HG02588 (cell line): ENCODE data around the gene KCNQ1OT1.

Experiments
- ATAC-seq: cut with Tn5 transposase; IDR thresholded peaks from one replicate; pipeline ENCODE4 v1.9.1; 2021; ENCODE audit warnings: mild to moderate bottlenecking, moderate library complexity; ENCODE audit not compliant: unreplicated experiment

The KCNQ1OT1 gene

GRCh38 chr11:2688381-2689231 lies 11.2 kb downstream of the KCNQ1OT1 start:
- ATAC-seq: no peak

GRCh38 chr11:2687782-2688191 lies 12.0 kb downstream of the KCNQ1OT1 start:
- ATAC-seq: no peak

- no peak for ATAC-seq
These were observed 12.6 kb downstream of the KCNQ1OT1 start for GRCh38 chr11:2687223-2687530.

GRCh38 chr11:2686360-2687222 lies 13.2 kb downstream of the KCNQ1OT1 start:
- no peak for ATAC-seq

- ATAC-seq: no peak
These were observed 14.0 kb downstream of the KCNQ1OT1 start for GRCh38 chr11:2685566-2686359.

- ATAC-seq: no peak
These were observed 14.7 kb downstream of the KCNQ1OT1 start for GRCh38 chr11:2685051-2685450.

- ATAC-seq: no peak
These were observed 15.2 kb downstream of the KCNQ1OT1 start for GRCh38 chr11:2684581-2684980.

- ATAC-seq: no peak
These were observed 16.0 kb downstream of the KCNQ1OT1 start for GRCh38 chr11:2683806-2684205.

- no peak for ATAC-seq
These were observed 18.2 kb downstream of the KCNQ1OT1 start for GRCh38 chr11:2681408-2682145.

GRCh38 chr11:2679011-2679676 lies 20.6 kb downstream of the KCNQ1OT1 start:
- no peak for ATAC-seq

- no peak for ATAC-seq
These were observed 21.4 kb downstream of the KCNQ1OT1 start for GRCh38 chr11:2678396-2678795.

GRCh38 chr11:2677127-2677526 lies 22.7 kb downstream of the KCNQ1OT1 start:
- no peak for ATAC-seq

- no peak for ATAC-seq
These were observed 24.3 kb downstream of the KCNQ1OT1 start for GRCh38 chr11:2675540-2675939.

GRCh38 chr11:2674658-2675131 lies 25.1 kb downstream of the KCNQ1OT1 start:
- no peak for ATAC-seq

GRCh38 chr11:2673871-2674471 lies 25.8 kb downstream of the KCNQ1OT1 start:
- no peak for ATAC-seq

GRCh38 chr11:2673250-2673610 lies 26.6 kb downstream of the KCNQ1OT1 start:
- ATAC-seq: no peak

- ATAC-seq: no peak
These were observed 27.1 kb downstream of the KCNQ1OT1 start for GRCh38 chr11:2672553-2673249.

GRCh38 chr11:2671748-2672147 lies 28.0 kb downstream of the KCNQ1OT1 start:
- no peak for ATAC-seq

- ATAC-seq: no peak
These were observed 29.2 kb downstream of the KCNQ1OT1 start for GRCh38 chr11:2670541-2671100.
